H1 (cell line): ENCODE measurements around the gene CDCA4. TPM values are rescaled to one million over a fixed set of nuclear protein-coding genes. Genes with fewer than 3 reads are reported as not detected.

Experiments
- ATF2 ChIP-seq: IDR thresholded peaks from 2 replicates; pipeline ENCODE4 v1.6.1; 2012; ENCODE audit warnings: low read length, inconsistent platforms
- E2F6 ChIP-seq: IDR thresholded peaks from 2 replicates; pipeline ENCODE4 v1.6.1; 2012; ENCODE audit warnings: inconsistent platforms
- HDAC2 ChIP-seq, 2 experiments: fragments of 300-600 bp in 1 of 2; sonication (generic) in 1 of 2; IDR thresholded peaks; 2 replicates each; pipeline ENCODE4 v1.6.1; 2011 to 2012; ENCODE audit warnings: low read depth in 2 of 2, low read length in 2 of 2, mild to moderate bottlenecking in 2 of 2, moderate library complexity in 2 of 2, borderline replicate concordance in 1 of 2, inconsistent platforms in 1 of 2
- SP2 ChIP-seq: IDR thresholded peaks from 2 replicates; pipeline ENCODE4 v1.6.1; 2012; ENCODE audit warnings: mild to moderate bottlenecking, low read length, inconsistent platforms
- polyA plus RNA-seq, 7 experiments: library from polyadenylated mRNA; depleted of rRNA in 3 of 7; stranded (reverse) in 5 of 7; unstranded in 2 of 7; fragments of >200 nt in 5 of 7; fragments of 200-250 nt in 2 of 7; gene quantifications; 1 replicate in 5 of 7; 2 replicates in 1 of 7; 4 replicates in 1 of 7; pipeline versions ENCODE4 v1.2.1 to v1.2.3, GENCODE V29; 2011 to 2013; ENCODE audit warnings: missing spikeins in 2 of 7, mixed read lengths in 2 of 7
- total RNA-seq: library from RNA; stranded (reverse); fragmentation: NEBNext Ultra II Directional; extraction: Animal tissue kit (Norgen Biotek cat#: 25700); gene quantifications from 2 replicates; pipeline ENCODE4 v1.2.1, GENCODE V29; 2021

CDCA4 gene
- total and polyA plus RNA-seq, 2 of the 8 experiments (the other 6 are each of a cell fraction or from before 2014, with no cell fraction given) = 49.9 to 62.4 TPM

- TF ChIP-seq HDAC2 (IDR thresholded peaks at IDR 0.05; ENCODE audit: borderline replicate concordance in 1 of 2, low read depth in 2 of 2, low read length in 2 of 2) = no peak
- TF ChIP-seq SP2 = no peak
- TF ChIP-seq E2F6 = no peak
- no peak for TF ChIP-seq ATF2
Observed at GRCh38 chr14:105015242-105015641, 5.6 kb downstream of the CDCA4 start (continued).
